Hepatocyte (in vitro differentiated cells): ENCODE measurements around the gene NBPF1. TPM values are rescaled to one million over a fixed set of nuclear protein-coding genes. Genes with fewer than 3 reads are reported as not detected.
"Not testable (repeated sequence)": the region's sequence is repeated elsewhere in the genome, so short reads cannot be mapped to it uniquely, and the experiment has no call there.

Experiments used
- DNase-seq: peaks from one replicate; pipeline ENCODE4 v3.0.0-alpha.2; 2016; ENCODE audit warnings: low spot score
- H2AFZ ChIP-seq: fragments of 200-600 bp; sonication (generic); 2 replicates; pipeline ENCODE4 v1.6.0; 2016; ENCODE audit warnings: antibody characterized with exemption, mild to moderate bottlenecking
- H3K27ac ChIP-seq: fragments of 200-600 bp; sonication (generic); 2 replicates; pipeline ENCODE4 v1.5.1; 2016; ENCODE audit warnings: mild to moderate bottlenecking
- H3K27me3 ChIP-seq: fragments of 200-600 bp; sonication (generic); 2 replicates; pipeline ENCODE4 v1.6.1; 2016
- H3K36me3 ChIP-seq: fragments of 200-600 bp; sonication (generic); replicated peaks from 2 replicates; pipeline ENCODE4 v1.5.1; 2016; ENCODE audit warnings: low read depth; ENCODE audit not compliant: insufficient read depth
- H3K4me1 ChIP-seq: fragments of 200-600 bp; sonication (generic); 2 replicates; pipeline ENCODE4 v1.5.1; 2016; ENCODE audit warnings: mild to moderate bottlenecking, moderate library complexity; ENCODE audit not compliant: insufficient read depth
- H3K4me2 ChIP-seq: fragments of 200-600 bp; sonication (generic); 2 replicates; pipeline ENCODE4 v1.6.0; 2016
- H3K4me3 ChIP-seq: fragments of 200-600 bp; sonication (generic); 2 replicates; pipeline ENCODE4 v1.5.1; 2016; ENCODE audit warnings: mild to moderate bottlenecking
- H3K79me2 ChIP-seq: fragments of 200-600 bp; sonication (generic); 2 replicates; pipeline ENCODE4 v1.6.0; 2017; ENCODE audit warnings: mild to moderate bottlenecking
- H3K9me2 ChIP-seq: fragments of 200-600 bp; sonication (generic); replicated peaks from 2 replicates; pipeline ENCODE4 v1.6.0; 2017; ENCODE audit warnings: mild to moderate bottlenecking; ENCODE audit not compliant: insufficient read depth
- H3K9me3 ChIP-seq: fragments of 200-600 bp; sonication (generic); 2 replicates; pipeline ENCODE4 v1.5.1; 2016; ENCODE audit warnings: low read depth, mild to moderate bottlenecking
- H4K20me1 ChIP-seq: fragments of 200-600 bp; sonication (generic); 2 replicates; pipeline ENCODE4 v1.6.0; 2016; ENCODE audit warnings: mild to moderate bottlenecking; ENCODE audit not compliant: insufficient read depth, poor library complexity, severe bottlenecking
- CTCF ChIP-seq: fragments of 200-600 bp; sonication (generic); IDR thresholded peaks from 2 replicates; pipeline ENCODE4 v1.5.1; 2016; ENCODE audit warnings: antibody characterized with exemption, mild to moderate bottlenecking; ENCODE audit not compliant: poor library complexity
- WGBS: methylation state at CpG from one replicate; pipeline ENCODE4 v1.1.6; 2016; ENCODE audit warnings: low lambda C conversion rate; ENCODE audit errors: missing lambda C conversion rate; 5-methylcytosine and 5-hydroxymethylcytosine counted together
- polyA plus RNA-seq: library from polyadenylated mRNA; unstranded; fragments of >200 nt; fragmentation: Nextera tagmentation; extraction: Ambion mirVana; gene quantifications from 2 replicates; pipeline ENCODE4 v1.2.1, GENCODE V29; 2016
- total RNA-seq: library from RNA; depleted of rRNA; stranded (reverse); fragments of >200 nt; gene quantifications from 2 replicates; pipeline ENCODE4 v1.2.3, GENCODE V29; 2014

NBPF1 gene
- total and polyA plus RNA-seq, 2 experiments from 2014 or later = 31.7 to 57.1 TPM

GRCh38 chr1:16599326-16599725 lies 14.0 kb downstream of the NBPF1 start:
- H4K20me1 ChIP-seq, H3K36me3 ChIP-seq, H3K27ac ChIP-seq, H3K4me2 ChIP-seq, DNase-seq, H3K9me2 ChIP-seq, H2AFZ ChIP-seq, H3K27me3 ChIP-seq, H3K4me3 ChIP-seq, H3K9me3 ChIP-seq, H3K79me2 ChIP-seq, H3K4me1 ChIP-seq: not testable (repeated sequence)
- 92% methylated on average over 3 of the region's 3 CpGs for WGBS

GRCh38 chr1:16595216-16595615 lies 18.1 kb downstream of the NBPF1 start:
- H3K4me1 ChIP-seq, H2AFZ ChIP-seq, H3K79me2 ChIP-seq, H3K36me3 ChIP-seq, H3K27ac ChIP-seq, H3K9me3 ChIP-seq, H3K27me3 ChIP-seq, H3K4me3 ChIP-seq, H4K20me1 ChIP-seq, DNase-seq, H3K4me2 ChIP-seq, H3K9me2 ChIP-seq: not testable (repeated sequence)
- WGBS = 92% methylated on average over 1 of the region's 1 CpG

GRCh38 chr1:16591845-16592244 lies 21.5 kb downstream of the NBPF1 start:
- WGBS = 9% methylated on average over 6 of the region's 8 CpGs
- not testable (repeated sequence) for H3K79me2 ChIP-seq, DNase-seq, H2AFZ ChIP-seq, H3K4me3 ChIP-seq, H3K27ac ChIP-seq, H3K9me3 ChIP-seq, H3K4me1 ChIP-seq, H3K27me3 ChIP-seq, H3K36me3 ChIP-seq, H4K20me1 ChIP-seq, H3K9me2 ChIP-seq, H3K4me2 ChIP-seq
- peak; percentile 30 for TF ChIP-seq CTCF

- not testable (repeated sequence) for H4K20me1 ChIP-seq, H3K27ac ChIP-seq, H3K79me2 ChIP-seq, H3K4me3 ChIP-seq, H3K4me2 ChIP-seq, H3K27me3 ChIP-seq, H3K9me2 ChIP-seq, H3K9me3 ChIP-seq, H3K36me3 ChIP-seq, H2AFZ ChIP-seq, H3K4me1 ChIP-seq
- WGBS = 88% methylated on average over 5 of the region's 5 CpGs
- peak; percentile 8 for DNase-seq
Observed at GRCh38 chr1:16588081-16588480, 25.3 kb downstream of the NBPF1 start.

GRCh38 chr1:16587639-16588038 lies 25.7 kb downstream of the NBPF1 start:
- not testable (repeated sequence) for H3K4me1 ChIP-seq, H3K27ac ChIP-seq, H3K27me3 ChIP-seq, H2AFZ ChIP-seq, H3K9me2 ChIP-seq, H3K9me3 ChIP-seq, H3K4me2 ChIP-seq, H3K4me3 ChIP-seq, H4K20me1 ChIP-seq, H3K36me3 ChIP-seq, DNase-seq, H3K79me2 ChIP-seq
- WGBS = 97% methylated on average over 4 of the region's 4 CpGs

- not testable (repeated sequence) for H3K4me3 ChIP-seq
- WGBS = no CpG with 5 or more reads among the region's 1 CpG
Observed at GRCh38 chr1:16565324-16565723, 48.0 kb downstream of the NBPF1 start.

GRCh38 chr1:16561035-16561434 lies 52.3 kb downstream of the NBPF1 start:
- H3K4me3 ChIP-seq, H3K9me3 ChIP-seq, H3K4me1 ChIP-seq, H3K9me2 ChIP-seq, H3K4me2 ChIP-seq, H3K79me2 ChIP-seq, H3K36me3 ChIP-seq, H2AFZ ChIP-seq, H4K20me1 ChIP-seq, DNase-seq, H3K27me3 ChIP-seq, H3K27ac ChIP-seq: not testable (repeated sequence)
- WGBS = 75% methylated on average over 4 of the region's 4 CpGs

More at GRCh38 chr1:16565324-16565723, 48.0 kb downstream of the NBPF1 start:
- H3K4me1 ChIP-seq, H2AFZ ChIP-seq, H3K36me3 ChIP-seq, H3K79me2 ChIP-seq, H3K9me3 ChIP-seq, H3K9me2 ChIP-seq, H3K27me3 ChIP-seq, H3K4me2 ChIP-seq, H3K27ac ChIP-seq, H4K20me1 ChIP-seq, DNase-seq: not testable (repeated sequence)

- DNase-seq, H3K27me3 ChIP-seq, H4K20me1 ChIP-seq, H2AFZ ChIP-seq, H3K4me2 ChIP-seq, H3K4me1 ChIP-seq, H3K9me2 ChIP-seq, H3K27ac ChIP-seq, H3K36me3 ChIP-seq, H3K9me3 ChIP-seq, H3K79me2 ChIP-seq, H3K4me3 ChIP-seq: not testable (repeated sequence)
- 64% methylated on average over 6 of the region's 6 CpGs for whole genome bisulfite sequencing
Observed at GRCh38 chr1:16560498-16560897, 52.9 kb downstream of the NBPF1 start.

- H2AFZ ChIP-seq, H3K4me1 ChIP-seq, H4K20me1 ChIP-seq, H3K27ac ChIP-seq, DNase-seq, H3K9me3 ChIP-seq, H3K36me3 ChIP-seq, H3K4me2 ChIP-seq, H3K79me2 ChIP-seq, H3K4me3 ChIP-seq, H3K9me2 ChIP-seq, H3K27me3 ChIP-seq: not testable (repeated sequence)
- no CpG with 5 or more reads among the region's 5 CpGs for WGBS
Observed at GRCh38 chr1:16559688-16560087, 53.7 kb downstream of the NBPF1 start.
